ENCODE results near the gene PIWIL1. TPM values are rescaled to one million over a fixed set of nuclear protein-coding genes. Genes with fewer than 3 reads are reported as not detected.

The PIWIL1 gene
- polyA plus RNA-seq, 2 of the 4 experiments (the other 2 are of a cell fraction): not detected

DNA sequence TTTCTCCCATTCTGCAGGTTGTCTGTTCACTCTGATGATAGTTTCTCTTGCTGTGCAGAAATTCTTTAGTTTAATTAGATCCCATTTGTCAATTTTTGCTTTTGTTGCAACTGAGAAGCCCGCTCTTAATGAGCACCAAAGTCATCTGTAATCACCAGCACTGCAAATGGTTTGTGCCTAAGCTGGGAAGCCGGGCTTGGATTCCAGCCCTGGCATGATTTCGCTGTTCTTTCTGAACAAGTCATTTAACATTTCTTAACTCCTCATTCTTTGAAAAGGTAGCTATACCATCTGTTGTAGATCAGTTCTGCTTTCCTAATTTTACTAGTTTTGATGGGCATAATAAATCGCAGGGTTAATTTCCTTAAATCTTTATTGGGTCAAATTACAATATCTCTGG, 32.1 kb downstream of the PIWIL1 start:
- Histone ChIP-seq H3K4me3 (no peak overlapping the region), H3K27ac (no peak overlapping the region), H3K4me1 (no peaks in the 10 kb centered on the region), H3K4me2 (no peak overlapping the region), H3K9me3 (no peaks in the 10 kb centered on the region)
- 16% methylated on average over 4 of the region's 4 CpGs for WGBS (ENCODE audit: missing lambda C conversion rate)
- TF ChIP-seq HOXA7 (CRISPR knock-in tag; IDR thresholded peaks at IDR 0.05) (no peak), NPAS2 (CRISPR knock-in tag; IDR thresholded peaks at IDR 0.05; ENCODE audit: borderline replicate concordance) (no peak), MAFK (IDR thresholded peaks at IDR 0.05; ENCODE audit: partially characterized antibody) (no peak), PHF8 (IDR thresholded peaks at IDR 0.05; ENCODE audit: borderline replicate concordance, low read depth) (no peak), HOXB13 (CRISPR knock-in tag; IDR thresholded peaks at IDR 0.05; ENCODE audit: low read depth) (no peak), TFCP2L1 (CRISPR knock-in tag; IDR thresholded peaks at IDR 0.05) (no peak), JUN (IDR thresholded peaks at IDR 0.05) (no peak), HEYL (CRISPR knock-in tag; IDR thresholded peaks at IDR 0.05) (no peak), RAD21 (conservative IDR thresholded peaks at IDR 0.05 in 1 of 2, IDR thresholded peaks at IDR 0.05 in 1 of 2) (no peak), ESRRA (IDR thresholded peaks at IDR 0.05; ENCODE audit: borderline replicate concordance, low read length) (no peak), CHD4 (IDR thresholded peaks at IDR 0.05; ENCODE audit: borderline replicate concordance) (no peak), SMC3 (IDR thresholded peaks at IDR 0.05) (no peak), GATA3 (IDR thresholded peaks at IDR 0.05; ENCODE audit: borderline replicate concordance) (no peak), NR3C1 (IDR thresholded peaks at IDR 0.05) (no peak)
- TF ChIP-seq, protein P1, sequence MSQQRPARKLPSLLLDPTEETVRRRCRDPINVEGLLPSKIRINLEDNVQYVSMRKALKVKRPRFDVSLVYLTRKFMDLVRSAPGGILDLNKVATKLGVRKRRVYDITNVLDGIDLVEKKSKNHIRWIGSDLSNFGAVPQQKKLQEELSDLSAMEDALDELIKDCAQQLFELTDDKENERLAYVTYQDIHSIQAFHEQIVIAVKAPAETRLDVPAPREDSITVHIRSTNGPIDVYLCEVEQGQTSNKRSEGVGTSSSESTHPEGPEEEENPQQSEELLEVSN (IDR thresholded peaks at IDR 0.05; ENCODE audit: borderline replicate concordance, low read depth): no peak
- FAIRE-seq: no peak
- ChIA-PET POLR2A (no interaction called here), CTCF (no interaction called here)
- no peak for ATAC-seq
- DNase-seq (ENCODE audit: low read depth in 1 of 2, low spot score in 1 of 2): no peak

DNA sequence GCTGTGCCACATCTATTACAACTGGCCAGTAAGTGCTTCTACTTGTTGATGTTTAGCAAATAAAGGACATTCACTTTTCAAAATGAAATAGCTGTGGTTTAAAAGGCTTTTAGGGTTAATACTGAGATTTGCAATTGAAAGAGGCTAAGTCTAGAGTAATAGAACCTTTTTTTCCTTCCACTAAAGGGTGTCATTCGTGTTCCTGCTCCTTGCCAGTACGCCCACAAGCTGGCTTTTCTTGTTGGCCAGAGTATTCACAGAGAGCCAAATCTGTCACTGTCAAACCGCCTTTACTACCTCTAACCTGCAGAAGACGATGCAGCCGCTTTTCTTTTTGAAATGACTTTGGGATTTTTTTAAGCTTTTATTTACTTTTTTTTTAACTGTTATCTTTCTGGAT, 33.6 kb downstream of the PIWIL1 start:
- ChIA-PET CTCF (interaction anchor here (0.7 to 1.0 kb wide), 2 partner anchors 16 to 35 kb away, joined by 3 read pairs; no protein-coding TSS in a partner anchor), POLR2A (no interaction called here)
- TF ChIP-seq, protein P1 (IDR thresholded peaks at IDR 0.05; ENCODE audit: borderline replicate concordance, low read depth): no peak
- TF ChIP-seq CEBPB (IDR thresholded peaks at IDR 0.05) (no peak), ZFP36 (IDR thresholded peaks at IDR 0.05; ENCODE audit: borderline replicate concordance, partially characterized antibody) (no peak), HOXA7 (CRISPR knock-in tag; IDR thresholded peaks at IDR 0.05) (no peak)
- Histone ChIP-seq H3K4me1 (no peaks in the 10 kb centered on the region), H3K4me3 (no peak overlapping the region), H3K4me2 (no peak overlapping the region), H3K9me3 (no peaks in the 10 kb centered on the region), H3K27ac (no peak overlapping the region)
- no peak for DNase-seq (ENCODE audit: low read depth in 1 of 2, low spot score in 1 of 2)
- under 1% methylated on average over 5 of the region's 5 CpGs for WGBS (ENCODE audit: missing lambda C conversion rate)
- no peak for FAIRE-seq
- ATAC-seq: no peak

DNA sequence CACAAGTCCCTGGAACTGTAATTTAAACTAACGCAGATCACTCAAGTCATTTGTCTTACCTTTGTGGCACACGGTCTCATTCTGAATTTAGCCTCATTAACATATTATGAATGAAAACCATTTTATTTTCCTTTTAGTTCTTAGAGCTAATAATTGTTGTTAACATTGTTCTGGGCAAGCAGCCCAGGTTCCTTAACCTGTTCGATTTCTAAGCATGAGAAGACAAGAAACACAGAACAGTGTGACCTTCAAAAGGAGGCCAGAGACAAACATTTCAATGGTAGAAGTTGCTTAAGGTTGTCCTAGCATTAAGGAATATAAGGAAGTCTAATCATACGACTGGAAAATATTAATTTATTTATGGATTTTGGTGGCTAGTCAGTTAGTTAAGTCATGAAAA, 35.2 kb downstream of the PIWIL1 start:
- ATAC-seq (no peak), FAIRE-seq (no peak), DNase-seq (ENCODE audit: low read depth in 1 of 2, low spot score in 1 of 2) (no peak)
- Histone ChIP-seq H3K4me3 (no peak overlapping the region), H3K4me1 (no peaks in the 10 kb centered on the region), H3K4me2 (no peak overlapping the region), H3K9me3 (no peaks in the 10 kb centered on the region), H3K27ac (no peak overlapping the region)
- POLR2A ChIA-PET: no interaction called here
- 20% methylated on average over 4 of the region's 4 CpGs for WGBS (ENCODE audit: missing lambda C conversion rate)
- TF ChIP-seq, protein P1 (IDR thresholded peaks at IDR 0.05; ENCODE audit: borderline replicate concordance, low read depth): no peak
- TF ChIP-seq HEYL (CRISPR knock-in tag; IDR thresholded peaks at IDR 0.05) (no peak), BHLHE40 (IDR thresholded peaks at IDR 0.05; ENCODE audit: low read depth, low read length) (no peak), MAFK (IDR thresholded peaks at IDR 0.05; ENCODE audit: partially characterized antibody) (no peak)
- CTCF ChIA-PET: no interaction called here

DNA sequence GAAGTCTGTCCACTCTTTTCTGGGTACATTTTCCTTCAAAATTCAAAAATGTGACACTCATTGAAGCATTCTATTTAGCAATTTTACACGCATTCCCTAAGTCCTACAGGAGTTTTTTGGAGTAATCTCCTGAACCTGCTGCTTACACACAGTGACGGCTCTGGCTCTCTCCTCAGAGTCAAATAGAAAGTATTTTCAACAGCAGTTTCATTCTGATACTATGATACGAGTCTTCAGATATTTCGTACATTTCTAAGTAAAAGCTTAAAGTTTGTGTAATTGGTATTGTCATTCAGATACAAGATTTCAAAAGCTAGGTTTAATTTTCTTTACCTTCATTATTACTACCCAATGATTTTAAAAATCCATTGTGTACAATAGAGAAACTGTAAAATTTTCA, 36.4 kb downstream of the PIWIL1 start:
- H3K27ac ChIP-seq: no peak overlapping the region
- H3K4me3 ChIP-seq: no peak overlapping the region
- H3K4me2 ChIP-seq: no peak overlapping the region
- 21% methylated on average over 4 of the region's 4 CpGs for WGBS (ENCODE audit: missing lambda C conversion rate)
- FAIRE-seq: no peak
- ChIA-PET POLR2A (no interaction called here), CTCF (no interaction called here)
- TF ChIP-seq CBX8 (IDR thresholded peaks at IDR 0.05): no peak
- TF ChIP-seq GATA3 (IDR thresholded peaks at IDR 0.05; ENCODE audit: borderline replicate concordance): no peak
- TF ChIP-seq MAZ (IDR thresholded peaks at IDR 0.05; ENCODE audit: borderline replicate concordance, low read depth, low read length): no peak
- TF ChIP-seq RNF2 (IDR thresholded peaks at IDR 0.05; ENCODE audit: borderline replicate concordance, low read depth): no peak
- ATAC-seq: no peak
- H3K4me1 ChIP-seq: no peaks in the 10 kb centered on the region
- no peak for DNase-seq (ENCODE audit: low read depth in 1 of 2, low spot score in 1 of 2)
- H3K9me3 ChIP-seq: no peaks in the 10 kb centered on the region
